GM18507 (cell line): ENCODE data around the gene GASK1A.

Experiments
- DNase-seq: peaks from one replicate; pipeline ENCODE4 v3.0.0; 2011; ENCODE audit warnings: low read depth; ENCODE audit not compliant: insufficient read length; ENCODE audit errors: extremely low spot score
- FAIRE-seq: peaks from 2 replicates; lab custom pipeline; 2011; peaks lifted over from hg19 to GRCh38; lab: Jason Lieb, UNC

GASK1A gene

DNA sequence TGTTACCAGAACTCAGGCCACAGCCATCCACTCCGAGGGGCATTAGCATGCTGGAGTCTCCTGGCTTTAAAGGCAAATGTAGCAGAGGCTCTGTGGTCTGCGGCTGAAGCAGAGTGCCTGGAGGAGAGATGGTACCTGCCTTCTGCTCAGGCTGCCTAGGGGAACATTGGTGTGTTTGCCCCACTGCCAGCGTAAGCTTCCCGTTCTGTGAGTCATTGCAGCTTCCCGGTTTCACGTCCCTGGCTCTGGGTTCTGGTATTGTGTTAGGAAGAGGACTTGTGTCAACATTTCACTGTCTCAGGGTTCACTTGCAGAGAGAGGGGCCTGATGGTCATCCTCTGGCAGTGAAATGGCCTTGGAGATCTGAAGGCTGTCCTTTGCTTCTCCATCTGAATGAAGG is 1.8 kb downstream of the GASK1A start:
- FAIRE-seq (no peak), DNase-seq (no peak)

DNA sequence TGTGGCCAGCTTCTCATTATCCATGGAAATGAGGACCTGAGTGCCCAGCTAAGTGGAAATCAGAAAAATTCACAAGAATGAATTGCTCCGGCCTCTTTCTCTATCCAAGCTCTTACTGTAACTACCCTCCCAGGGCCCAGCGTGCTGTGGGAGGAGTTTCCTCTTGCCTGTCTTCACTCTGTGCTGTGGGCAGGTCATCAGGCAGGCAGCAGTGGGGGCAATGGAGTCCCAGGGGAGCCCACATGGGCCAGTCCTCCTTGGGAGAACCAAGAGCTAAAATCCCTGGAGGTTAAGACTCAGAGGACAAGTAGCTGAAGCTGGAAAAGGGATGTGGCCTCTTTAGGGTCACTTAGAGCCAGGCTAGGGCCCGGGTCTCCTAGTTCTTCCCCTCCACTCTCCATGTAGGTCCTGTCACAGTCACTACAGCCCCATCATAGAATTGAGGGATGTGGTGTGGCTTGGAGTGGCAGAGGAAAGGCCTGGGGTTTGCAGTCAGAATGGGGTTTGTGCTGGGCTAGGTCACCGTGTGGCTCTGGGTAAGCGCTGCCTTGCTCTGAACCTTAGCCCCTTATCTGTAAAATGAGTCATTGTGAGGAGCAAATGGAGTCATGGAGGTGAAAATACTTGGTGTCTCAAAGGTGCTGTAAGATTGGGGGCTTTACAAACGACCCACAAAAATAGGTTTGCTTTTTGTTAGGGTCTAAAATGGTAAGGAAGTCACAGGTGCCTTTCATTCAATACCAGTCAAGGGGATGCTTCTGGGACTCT is 3.7 kb downstream of the GASK1A start:
- DNase-seq (no peak), FAIRE-seq (no peak)

DNA sequence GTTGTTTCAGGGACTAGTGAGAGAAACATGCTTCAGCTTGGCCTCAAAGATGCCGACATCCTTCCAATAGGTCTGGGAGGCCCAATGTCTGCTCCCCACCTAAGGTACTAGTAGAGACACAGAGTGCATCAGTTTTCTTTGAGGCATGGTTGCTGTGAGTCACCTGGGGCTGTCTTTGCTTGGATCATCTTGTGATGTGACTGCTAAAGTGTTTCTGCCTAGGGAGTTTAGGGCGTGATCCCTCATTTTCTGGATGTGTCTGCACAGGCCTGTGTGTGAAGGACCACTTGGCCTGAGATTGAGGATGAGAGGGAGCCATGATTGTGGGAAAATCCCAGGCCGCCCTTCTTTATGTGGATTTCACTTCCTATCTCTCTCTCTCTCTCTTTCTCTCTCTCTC is 4.8 kb downstream of the GASK1A start:
- FAIRE-seq (no peak), DNase-seq (no peak)

GRCh38 chr3:42984701-42985100 is 5.6 kb downstream of the GASK1A start:
- DNase-seq (no peak), FAIRE-seq (no peak)

DNA sequence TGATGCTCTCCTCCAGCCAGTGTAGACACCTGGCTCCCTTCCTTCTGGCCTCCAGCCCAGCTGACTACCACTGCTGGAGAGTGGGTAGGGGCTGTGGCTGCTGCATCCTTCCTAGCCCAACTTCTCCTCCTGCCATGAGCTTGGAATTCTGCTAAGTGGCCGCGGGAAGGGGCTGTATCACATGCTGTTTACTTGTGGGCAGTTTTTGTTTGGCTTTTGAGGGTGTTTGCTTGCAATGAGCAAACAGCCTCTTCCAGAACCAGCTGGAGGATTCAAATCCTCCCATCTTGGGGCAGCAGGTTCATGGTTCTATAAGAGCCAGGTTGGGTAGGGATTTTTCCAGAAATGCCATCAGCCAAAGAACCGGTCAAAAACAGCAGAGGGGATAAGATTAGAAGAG is 9.0 kb downstream of the GASK1A start:
- FAIRE-seq (no peak), DNase-seq (no peak)

GRCh38 chr3:42988566-42988965 is 9.5 kb downstream of the GASK1A start:
- DNase-seq (no peak), FAIRE-seq (no peak)

DNA sequence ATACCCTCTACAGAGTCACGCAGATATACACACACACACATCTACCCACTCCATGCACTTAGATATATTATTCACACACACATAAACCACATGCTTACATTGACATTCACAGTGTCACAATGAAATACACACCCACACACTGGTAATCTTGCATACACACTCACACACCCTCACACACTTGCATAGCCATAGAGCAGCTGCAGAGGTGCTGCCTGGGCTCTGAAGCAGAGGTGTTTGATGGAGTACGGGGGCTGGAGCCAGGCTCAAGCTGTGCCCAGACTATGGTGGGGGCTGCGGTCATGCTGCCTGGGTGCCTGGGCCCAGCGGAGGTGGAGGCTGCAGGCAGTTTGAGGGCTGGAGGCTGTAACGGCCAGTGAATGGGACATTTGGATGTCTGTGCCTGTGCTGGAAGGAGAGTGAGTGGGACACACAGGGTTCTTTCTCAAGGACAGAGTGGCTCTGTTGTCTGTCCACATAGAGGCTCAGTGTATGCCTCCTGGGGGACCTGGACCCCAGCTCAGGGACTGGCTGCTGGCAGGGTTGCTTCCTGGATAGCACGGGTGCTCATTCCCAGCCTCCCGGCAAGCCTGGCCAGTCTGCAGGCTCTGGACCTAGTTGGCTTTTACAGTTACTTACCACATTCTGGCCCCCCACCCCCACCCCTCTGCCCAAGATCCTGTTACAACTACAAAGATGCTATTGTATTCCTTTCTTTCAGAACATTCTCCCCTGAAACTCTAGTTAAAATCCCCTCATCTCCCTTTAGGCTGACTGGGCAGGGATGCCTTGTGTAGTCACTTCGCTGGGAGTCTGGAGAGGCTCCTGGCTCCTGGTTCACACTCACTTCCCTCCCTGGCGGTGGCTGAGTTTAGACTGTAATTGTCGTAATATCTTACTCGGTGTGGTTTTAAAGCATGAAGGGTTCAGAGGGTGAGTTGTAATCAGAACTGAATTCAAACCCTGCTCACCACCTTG is 12.5 kb downstream of the GASK1A start:
- FAIRE-seq, result no peak

DNA sequence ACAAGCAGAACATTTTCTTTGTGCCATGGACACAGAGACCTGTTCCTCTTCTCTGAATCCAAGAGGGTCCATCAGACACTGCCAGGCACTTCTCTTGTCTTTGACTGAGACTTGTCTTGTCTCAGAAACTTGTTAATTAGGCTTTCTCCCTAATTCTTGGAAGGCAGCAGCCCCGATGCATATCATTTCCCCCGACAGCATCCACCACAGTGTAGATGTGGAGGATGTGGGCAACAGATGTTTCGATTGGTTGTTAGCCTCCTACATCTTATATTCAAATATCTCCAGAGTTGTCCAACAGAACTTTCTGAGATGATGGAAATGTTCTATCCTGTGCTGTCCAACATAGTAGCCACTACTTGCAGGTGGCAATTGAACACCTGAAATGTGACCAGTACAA is 15.5 kb downstream of the GASK1A start:
- DNase-seq (no peak), FAIRE-seq (no peak)

More for the DNA sequence above, 12.5 kb downstream of the GASK1A start:
- no peak for DNase-seq

DNA sequence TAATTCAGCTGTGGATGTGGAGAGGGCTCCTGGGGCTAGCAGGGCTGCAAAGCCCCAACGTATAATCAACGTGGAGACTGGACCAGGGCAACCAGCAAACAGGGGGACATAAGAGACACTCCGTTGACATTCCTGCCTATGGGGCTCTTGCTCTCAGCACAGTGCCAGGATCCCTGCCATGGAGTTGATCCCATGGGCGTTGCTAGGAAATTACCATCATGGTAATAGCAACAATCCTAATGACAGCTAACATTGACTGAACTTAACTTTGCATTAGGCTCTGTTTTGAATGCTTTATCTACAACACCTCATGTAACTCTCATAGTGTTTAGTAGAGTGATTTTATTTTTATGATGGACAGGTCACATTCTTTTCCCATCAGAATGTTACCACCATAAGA is 16.9 kb downstream of the GASK1A start:
- DNase-seq (no peak), FAIRE-seq (no peak)

DNA sequence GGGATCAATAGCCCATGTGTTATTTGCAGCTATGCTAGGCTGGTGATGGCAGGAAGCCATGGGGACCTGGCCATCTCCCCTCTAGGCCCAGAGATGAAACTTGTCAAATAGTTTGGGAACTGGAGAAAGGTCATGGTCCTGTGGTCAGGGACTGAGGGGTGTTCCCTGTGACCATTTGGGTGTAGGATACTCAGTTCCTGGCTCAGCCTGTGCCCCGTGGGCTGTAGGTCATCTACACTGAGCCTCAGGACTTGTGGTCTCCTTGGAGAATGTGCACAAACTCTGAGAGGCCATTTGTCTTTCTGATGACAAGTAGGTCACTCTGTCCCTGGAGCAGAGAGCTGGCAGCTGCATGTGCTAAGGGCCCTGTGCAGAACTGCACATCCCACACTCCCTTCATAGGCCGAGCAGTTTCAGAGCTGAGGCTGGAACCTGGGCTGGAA is 17.5 kb downstream of the GASK1A start:
- DNase-seq (no peak), FAIRE-seq (no peak)

- FAIRE-seq (no peak), DNase-seq (no peak)
Measured at GRCh38 chr3:42999212-42999611, 20.1 kb downstream of the GASK1A start.

DNA sequence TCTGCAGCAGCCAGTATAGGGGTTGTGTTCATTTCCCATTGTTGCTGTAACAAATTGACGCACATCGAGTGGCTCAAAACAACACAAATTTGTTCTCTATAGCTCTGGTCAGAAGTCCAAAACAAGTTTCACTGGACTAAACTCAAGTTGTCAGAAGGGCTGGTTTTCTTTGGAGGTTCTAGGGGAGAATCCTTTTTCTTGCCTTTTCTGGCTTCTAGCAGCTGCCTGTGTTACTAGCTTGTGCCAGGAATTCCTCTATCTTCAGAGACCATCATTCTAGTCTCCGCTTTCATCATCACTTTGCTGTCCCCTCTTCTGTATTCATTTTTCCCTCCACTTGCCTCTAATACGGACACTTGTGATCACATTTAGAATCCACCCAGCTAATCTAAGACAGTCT is 20.5 kb downstream of the GASK1A start:
- FAIRE-seq (no peak), DNase-seq (no peak)

- DNase-seq, result no peak
- FAIRE-seq, result no peak
Measured at GRCh38 chr3:43000387-43000786, 21.3 kb downstream of the GASK1A start.

DNA sequence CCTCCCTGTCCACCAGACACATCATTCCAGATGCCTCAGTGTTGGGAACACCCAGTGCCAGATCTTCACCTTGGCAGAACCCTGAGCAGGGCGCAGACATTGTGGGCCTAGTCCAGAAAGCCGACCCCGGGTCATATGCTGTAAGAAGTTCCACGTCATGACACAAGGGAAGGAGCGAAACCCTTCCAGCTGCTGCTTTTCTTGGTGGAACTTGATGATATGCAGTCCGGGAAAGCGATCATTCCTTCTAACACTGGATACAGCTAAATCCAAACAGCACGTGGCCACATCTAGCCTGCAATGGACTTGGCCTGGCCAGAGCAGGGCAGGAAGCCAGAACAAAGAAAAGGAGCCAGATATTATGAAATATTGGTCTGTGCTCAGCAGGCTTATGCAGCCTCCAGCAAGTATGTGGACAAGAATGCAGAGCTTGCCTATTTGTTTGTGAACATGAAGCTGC is 22.0 kb downstream of the GASK1A start:
- DNase-seq (no peak), FAIRE-seq (no peak)

- DNase-seq (no peak), FAIRE-seq (no peak)
Measured at GRCh38 chr3:43001556-43002121, 22.5 kb downstream of the GASK1A start.

GRCh38 chr3:43004282-43004681 is 25.2 kb downstream of the GASK1A start:
- DNase-seq (no peak), FAIRE-seq (no peak)

DNA sequence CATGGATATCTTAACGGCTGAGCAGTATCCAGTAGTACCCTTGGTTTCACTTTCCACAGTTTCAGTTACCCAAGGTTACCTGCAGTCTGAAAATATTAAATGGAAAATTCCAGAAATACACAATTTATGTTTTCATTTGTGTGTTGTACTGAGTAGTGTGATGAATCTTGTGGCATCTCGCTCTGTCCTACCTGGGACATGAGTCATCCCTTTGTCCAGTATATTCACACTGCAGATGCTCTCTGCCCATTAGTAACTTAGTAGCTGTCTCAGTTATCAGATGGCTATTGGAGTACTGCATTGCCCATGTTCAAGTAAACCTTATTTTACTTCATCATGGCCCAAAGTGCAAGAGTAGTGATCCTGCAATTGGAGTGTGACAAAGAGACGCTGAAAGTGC is 26.1 kb downstream of the GASK1A start:
- DNase-seq (no peak), FAIRE-seq (no peak)

DNA sequence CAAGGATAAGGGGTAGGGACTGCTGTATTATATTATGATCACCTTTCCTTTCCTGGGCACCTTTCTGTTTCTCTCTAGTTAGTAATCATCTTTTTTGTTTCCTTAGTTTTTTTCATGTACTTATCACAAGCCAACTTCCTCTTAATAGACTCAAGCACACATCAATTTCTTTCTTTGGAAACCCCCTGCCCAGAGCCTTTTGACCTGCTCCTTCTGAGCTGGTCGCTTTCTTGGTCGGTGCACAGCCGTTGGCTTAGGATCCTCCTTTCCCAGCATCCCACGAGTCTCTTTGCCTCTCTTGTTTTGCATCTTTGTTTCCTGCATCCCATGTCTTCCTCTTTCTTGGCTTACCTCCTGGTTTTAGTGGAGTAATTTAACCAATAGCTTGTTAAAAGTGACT is 26.9 kb downstream of the GASK1A start:
- no peak for FAIRE-seq
- DNase-seq, result no peak

DNA sequence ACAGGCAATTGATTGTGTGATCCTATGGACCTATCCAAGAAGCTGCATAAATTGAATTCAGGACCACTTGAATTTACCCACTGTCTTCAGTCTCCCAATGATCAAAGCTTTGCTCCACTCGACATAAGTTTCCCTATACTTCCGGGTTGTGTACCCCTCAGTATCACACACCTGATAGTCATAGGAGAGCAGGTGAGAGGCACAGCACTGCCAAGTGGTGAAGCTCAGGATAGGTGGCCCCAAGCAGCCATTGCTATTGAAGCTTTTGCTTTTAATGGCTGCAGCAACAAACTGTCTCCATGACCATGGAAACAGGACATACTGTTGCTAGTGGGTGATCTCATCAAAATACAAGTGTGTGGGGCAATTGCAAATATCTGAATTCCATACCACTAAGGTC is 27.7 kb downstream of the GASK1A start:
- DNase-seq (no peak), FAIRE-seq (no peak)

DNA sequence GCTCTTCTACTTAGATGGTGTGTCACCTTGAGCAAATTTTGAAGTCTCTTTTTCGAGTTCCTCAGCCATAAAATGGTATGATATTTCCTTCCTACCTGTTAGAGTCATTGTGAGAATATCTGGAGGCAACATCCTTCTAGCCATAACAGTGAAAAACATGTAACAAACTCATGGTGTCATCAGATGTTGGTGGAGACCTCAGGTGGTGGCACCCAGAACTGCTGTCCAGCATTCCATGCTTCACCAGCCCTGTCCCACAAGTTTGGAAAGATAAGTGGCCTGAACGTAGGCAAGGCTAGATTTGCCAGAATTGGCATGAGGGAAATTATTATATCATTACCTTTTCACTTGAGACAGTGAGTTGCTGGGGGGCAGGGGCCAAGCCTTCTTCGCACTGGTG is 30.4 kb downstream of the GASK1A start:
- FAIRE-seq (no peak), DNase-seq (no peak)
